GM15510 (cell line): ENCODE results near the gene NLRP6.

ENCODE experiments used
- POLR2A ChIP-seq: IDR thresholded peaks from 3 replicates; pipeline ENCODE4 v1.6.1; 2011; ENCODE audit warnings: borderline replicate concordance; ENCODE audit not compliant: insufficient read length; ENCODE audit errors: extremely low read depth

Gene NLRP6

GRCh38 chr11:294780-295179 is 16.6 kb downstream of the NLRP6 start:
- TF ChIP-seq POLR2A: no peak

GRCh38 chr11:295351-296170 is 17.4 kb downstream of the NLRP6 start:
- TF ChIP-seq POLR2A: no peak

- TF ChIP-seq POLR2A: no peak
These were observed 18.2 kb downstream of the NLRP6 start for GRCh38 chr11:296171-297050.

GRCh38 chr11:297051-297585 is 18.9 kb downstream of the NLRP6 start:
- no peak for TF ChIP-seq POLR2A

GRCh38 chr11:297586-298405 is 19.6 kb downstream of the NLRP6 start:
- TF ChIP-seq POLR2A: no peak

GRCh38 chr11:298406-299065 is 20.3 kb downstream of the NLRP6 start:
- TF ChIP-seq POLR2A: no peak

- no peak for TF ChIP-seq POLR2A
These were observed 21.1 kb downstream of the NLRP6 start, which contains the start of gene IFITM5 for GRCh38 chr11:299081-299891. TSS of gene IFITM5 (minus strand) at chr11:299526. CDS start at chr11:299490, 36 bp downstream.

GRCh38 chr11:299951-300735 is 21.9 kb downstream of the NLRP6 start:
- TF ChIP-seq POLR2A: no peak

GRCh38 chr11:303363-303762 is 25.2 kb downstream of the NLRP6 start:
- TF ChIP-seq POLR2A: no peak

- TF ChIP-seq POLR2A: no peak
These were observed 25.9 kb downstream of the NLRP6 start for GRCh38 chr11:304061-304506.

- no peak for TF ChIP-seq POLR2A
These were observed 27.0 kb downstream of the NLRP6 start for GRCh38 chr11:304915-305843.
